Inflammatory macrophage (primary cell): ENCODE data around the gene SPATA20.

ENCODE experiments used
- DNase-seq, 2 donors: peaks; one replicate each; pipeline ENCODE4 v3.0.0-alpha.2; 2020 to 2022

Gene SPATA20

DNA sequence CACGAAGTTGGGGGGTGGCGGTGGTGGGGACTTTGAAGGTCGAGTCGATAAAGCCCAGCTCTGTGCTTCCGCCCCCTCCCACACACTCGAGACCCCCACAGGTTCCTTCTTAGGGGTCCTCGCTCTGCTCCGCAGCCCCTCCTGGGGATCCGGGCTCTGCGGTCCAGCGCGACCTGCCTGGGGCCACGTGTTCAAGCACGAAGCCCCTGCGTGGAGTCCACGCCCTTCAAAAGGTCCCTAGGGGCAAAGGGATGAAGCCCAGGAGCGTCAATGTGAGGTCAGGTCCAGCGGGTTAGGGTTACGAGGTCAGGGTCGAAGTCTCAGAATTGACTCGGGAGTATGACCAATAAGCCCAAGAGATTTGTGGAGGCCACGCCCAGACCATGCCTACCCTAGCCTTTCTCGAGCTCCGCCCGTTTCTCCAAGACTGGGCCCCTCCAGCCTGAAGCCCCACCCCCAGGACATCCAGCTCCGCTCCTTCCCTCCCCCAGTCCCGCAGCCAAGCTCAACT, 12.8 kb downstream of the SPATA20 start:
- DNase-seq: peak; percentile 57

DNA sequence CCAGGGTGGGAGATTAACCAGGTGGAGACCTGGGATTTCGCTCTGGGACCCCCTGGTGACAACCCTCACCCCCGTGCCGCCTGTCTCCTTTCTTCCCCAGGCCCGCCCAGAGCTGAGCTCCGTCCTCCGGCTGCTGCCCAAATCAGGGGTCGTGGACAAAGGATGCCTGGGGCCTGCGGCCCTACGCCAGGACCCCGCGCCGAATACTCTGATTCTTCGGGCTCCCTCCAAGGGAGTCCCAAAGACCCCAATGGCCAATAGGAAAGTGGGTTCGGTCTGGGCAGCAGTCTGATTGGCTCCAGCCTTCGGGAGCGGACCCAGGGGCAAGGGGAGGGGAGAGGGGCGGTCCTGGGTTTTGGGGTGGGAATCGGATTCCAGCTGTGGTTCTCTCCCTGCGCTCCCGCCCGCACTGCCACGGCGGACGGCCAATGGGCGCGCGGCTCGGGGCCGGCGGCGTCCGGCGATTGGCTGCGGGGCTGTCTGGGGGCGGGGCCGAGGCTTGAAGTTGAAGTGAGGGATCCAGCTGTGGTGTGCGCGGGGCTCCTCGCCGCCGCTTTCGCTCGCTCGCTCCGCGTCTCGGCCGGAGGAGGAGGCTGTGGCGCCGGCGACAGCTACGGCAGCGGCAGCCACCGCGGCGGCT, 13.3 kb downstream of the SPATA20 start, which contains the start of gene CACNA1G:
TSS of gene CACNA1G (plus strand) at position 531 of the 640 bp plus-strand sequence. CDS start 745 bp downstream, outside the sequence.
- DNase-seq: peak; percentile 82

DNA sequence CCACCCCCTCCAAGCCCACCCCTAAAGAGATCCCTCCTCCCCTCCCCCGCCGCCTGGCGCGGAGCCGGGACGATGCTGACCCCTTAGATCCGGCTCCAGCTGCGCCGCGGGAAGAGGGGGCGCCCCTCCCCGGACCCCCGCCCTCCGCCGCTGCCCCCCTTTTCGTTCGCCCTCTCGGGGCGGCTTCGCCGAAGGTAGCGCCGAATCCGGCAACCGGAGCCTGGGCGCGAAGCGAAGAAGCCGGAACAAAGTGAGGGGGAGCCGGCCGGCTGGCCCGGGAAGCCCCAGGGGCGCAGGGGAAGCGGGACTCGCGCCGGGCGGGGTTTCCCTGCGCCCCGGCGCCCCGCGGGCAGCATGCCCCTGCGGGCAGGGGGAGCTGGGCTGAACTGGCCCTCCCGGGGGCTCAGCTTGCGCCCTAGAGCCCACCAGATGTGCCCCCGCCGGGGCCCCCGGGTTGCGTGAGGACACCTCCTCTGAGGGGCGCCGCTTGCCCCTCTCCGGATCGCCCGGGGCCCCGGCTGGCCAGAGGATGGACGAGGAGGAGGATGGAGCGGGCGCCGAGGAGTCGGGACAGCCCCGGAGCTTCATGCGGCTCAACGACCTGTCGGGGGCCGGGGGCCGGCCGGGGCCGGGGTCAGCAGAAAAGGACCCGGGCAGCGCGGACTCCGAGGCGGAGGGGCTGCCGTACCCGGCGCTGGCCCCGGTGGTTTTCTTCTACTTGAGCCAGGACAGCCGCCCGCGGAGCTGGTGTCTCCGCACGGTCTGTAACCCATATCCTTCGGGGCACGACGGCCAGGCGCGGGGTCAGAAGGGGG, 14.2 kb downstream of the SPATA20 start:
- DNase-seq: no peak

DNA sequence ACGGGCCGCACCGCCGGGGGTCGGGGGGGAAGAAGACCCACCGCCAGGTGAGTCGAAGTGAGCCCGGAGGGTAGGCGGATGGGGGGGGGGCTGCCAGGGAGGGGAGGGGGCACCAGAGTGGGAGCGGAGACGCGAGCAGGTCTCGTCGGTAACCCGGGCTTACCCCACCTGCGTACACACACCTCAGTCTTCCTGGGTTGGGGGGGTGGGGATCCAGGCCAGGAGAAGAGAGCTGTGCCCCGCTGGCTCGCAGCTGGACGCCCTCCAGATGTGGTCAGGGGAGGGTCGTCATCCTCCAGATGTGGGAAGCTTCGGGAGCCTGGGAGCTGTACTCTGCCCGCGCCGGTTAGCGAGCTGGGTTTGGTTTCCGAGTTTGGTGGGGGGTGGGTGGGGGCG, 14.8 kb downstream of the SPATA20 start:
- DNase-seq: no peak

DNA sequence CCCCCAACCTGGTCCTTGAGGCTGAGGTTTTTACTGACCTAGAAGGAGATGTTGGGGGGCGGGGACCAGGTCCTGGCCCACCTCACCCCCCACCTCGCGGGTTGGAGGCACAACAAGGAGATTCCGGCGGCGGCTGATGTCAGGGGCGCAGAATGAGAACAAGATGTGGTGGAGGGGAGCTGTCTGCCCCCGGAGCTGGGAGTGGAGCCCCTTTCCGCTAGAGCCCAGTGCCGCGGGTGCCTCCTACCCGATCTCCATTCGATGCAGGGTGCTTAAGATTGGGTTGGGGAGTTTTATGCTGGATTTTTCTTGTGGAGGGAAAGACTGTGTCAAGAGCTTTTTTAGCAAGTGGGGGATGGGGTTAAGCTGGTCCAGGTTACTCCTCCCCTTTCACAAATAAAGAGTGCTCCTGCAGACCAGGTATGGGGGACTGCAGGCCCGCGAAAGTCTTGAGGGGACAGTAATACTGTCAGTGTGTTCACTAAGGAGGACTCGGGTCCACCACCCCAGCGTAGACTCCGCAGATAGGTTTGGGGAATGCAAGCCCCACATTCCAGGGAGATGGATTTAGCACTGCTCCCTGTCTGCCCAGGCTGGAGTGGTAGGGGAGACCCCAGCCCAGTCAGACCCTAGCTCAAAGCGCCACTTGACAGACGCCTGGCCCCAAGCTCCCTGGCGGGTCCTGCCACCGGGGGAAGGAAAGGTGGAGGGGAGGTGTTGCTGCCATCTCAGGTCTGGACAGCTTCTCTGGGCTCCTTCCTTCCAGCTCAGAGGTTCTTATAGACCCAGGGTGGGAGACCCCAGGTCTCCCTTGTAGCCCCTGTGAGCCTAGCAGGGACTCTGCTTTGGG, 15.5 kb downstream of the SPATA20 start:
- DNase-seq: no peak

DNA sequence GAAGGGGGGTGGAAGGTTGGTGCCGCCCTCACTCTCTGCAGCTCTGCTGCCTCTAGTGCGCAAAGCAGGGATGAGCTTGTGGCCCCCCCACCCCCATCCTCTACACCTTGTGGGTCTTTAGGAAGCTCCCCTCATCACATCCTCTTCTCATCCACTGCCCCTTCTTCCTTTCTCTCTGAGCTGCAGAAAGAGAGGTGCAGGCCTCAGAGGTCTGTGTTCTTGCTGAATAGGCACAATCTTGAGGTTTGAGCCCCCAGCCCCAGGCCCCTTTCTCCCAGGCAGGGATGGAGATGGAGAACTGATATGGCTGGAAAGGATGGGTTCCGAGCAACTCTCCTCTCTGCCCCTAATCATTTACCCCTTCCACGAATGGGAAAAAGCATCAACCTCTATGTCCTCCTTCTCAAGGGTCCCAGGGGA, 16.1 kb downstream of the SPATA20 start:
- no peak for DNase-seq

DNA sequence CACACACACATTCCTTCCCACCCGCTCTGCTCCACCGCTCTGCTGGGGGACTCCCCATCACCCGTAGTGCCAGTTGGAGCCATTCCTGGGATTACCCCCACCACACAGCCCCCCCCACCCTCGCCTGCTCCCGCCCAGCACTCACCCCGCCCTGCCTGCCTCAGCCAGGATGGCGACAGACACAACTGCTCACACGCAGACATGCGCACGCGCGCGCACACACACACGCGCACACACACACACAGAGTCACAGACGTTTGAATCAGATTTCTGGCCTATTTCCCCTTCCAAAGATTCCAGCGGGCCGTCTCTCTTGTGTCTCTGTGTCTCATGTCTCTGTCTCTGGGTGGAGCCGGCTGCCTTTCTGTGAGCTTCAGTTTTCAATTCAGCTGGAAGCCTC, 17.9 kb downstream of the SPATA20 start:
- DNase-seq: peak; percentile 48 to 58

DNA sequence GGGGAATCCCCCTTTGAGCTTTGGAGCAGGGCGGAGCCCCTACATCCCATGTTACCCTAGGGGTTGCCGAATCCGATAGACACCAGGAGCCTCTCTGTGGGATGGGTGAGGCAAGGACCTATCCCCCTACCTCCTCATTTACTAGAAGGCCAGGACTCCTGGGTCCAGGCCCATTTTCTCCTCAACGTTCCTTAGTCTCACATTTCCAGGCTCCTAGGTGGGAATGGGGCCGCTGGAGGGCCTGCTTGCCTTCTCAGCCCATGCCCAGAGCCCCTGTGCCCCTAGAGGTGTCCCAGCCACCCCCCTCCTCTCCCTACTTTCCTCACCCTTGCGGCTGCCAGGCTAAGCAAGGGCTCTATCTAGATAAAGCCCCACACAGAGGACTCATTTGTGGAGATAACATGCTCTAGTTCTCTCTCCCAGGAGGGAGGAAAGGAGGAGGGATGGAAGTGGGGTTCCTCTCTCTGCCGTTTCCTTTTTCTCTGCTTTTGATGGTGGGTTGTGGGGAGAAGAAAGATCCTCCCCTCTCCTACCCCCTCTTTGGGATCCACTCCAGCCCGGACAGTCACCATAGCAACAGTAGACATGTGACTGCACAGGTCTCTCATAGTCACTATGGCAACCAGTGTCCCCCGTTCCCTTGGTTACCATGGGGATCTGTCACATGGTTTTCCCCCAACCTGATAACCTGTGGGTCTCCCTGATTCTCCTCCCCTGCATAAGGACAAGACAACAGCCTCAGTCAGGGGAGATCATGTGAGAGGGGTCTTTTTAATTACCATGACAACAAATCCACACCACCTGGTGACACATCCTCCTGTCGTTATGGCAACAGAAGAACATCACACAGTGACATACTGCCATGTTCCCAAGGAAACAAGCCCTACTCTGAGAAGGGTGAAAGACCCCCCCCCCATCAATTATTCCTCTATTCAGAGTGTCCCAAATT, 18.7 kb downstream of the SPATA20 start:
- DNase-seq: no peak

DNA sequence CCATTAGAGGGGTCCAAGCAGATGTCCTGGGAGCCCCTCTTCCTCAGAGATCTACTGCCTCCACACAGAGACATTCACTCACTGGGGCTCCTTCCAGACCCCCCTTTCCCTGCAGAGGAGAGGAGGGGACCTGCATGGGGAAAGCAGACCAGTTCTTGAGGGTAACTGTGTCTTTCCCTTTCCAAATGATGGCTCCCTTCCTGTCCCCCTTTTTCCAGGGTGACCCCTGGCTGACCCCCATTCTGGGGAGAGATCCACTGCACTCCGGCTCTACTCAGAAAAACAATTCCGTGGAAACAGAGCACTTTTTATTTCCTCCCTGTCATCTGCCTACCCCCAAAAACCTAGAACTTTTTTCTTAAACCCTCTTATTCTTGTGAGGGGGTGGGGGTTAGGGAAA, 19.9 kb downstream of the SPATA20 start:
- DNase-seq: no peak

DNA sequence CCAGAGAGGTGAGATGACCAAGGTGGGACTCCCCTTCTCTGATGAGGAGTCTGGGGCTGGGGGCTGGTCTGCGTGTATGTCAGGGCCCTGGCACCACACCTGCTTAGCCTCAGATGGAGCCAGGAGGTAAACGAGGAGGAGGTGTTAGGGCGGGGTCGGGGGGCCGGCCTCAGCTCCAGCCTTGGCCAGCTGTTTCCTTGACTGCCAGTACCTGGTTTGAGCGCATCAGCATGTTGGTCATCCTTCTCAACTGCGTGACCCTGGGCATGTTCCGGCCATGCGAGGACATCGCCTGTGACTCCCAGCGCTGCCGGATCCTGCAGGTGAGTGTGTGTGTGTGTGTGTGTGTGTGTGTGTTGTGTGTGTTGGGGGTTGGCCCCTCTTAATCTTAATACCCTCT, 21.7 kb downstream of the SPATA20 start:
- DNase-seq: no peak

DNA sequence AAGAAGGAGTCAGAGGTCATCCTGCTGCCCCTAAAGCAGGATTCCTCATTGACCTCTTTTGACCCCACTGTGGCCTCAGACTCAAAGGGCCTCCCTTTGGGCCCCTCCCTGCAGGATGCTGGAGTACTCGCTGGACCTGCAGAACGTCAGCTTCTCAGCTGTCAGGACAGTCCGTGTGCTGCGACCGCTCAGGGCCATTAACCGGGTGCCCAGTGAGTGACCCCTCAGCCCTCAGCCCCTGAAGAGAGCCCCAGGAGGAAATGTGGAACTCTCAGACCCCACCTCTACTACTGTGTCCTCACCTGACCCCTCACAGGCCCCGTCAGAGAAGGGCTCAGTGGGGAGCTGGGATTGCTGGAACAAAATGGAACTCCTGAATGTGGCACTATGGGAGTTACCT, 22.6 kb downstream of the SPATA20 start:
- no peak for DNase-seq

DNA sequence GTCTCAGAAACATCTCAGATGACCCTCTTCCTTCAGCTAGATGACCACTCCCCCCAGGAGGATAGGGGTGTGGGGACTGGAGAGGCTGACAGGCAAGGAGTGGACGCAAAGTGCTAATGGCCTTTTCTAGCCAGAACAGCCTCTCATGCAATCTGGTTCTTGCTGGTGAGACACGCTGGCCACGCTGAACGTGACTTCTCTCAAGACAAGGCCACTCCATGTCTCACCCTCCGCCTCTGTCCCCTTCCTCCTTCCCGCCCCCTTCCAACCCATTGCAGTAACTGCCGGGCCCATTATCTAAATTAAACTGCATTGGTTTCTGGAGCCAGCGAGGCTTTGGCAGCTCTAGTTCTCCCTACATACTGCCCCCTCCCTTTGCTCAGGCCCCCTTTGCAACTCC, 23.1 kb downstream of the SPATA20 start:
- no peak for DNase-seq

DNA sequence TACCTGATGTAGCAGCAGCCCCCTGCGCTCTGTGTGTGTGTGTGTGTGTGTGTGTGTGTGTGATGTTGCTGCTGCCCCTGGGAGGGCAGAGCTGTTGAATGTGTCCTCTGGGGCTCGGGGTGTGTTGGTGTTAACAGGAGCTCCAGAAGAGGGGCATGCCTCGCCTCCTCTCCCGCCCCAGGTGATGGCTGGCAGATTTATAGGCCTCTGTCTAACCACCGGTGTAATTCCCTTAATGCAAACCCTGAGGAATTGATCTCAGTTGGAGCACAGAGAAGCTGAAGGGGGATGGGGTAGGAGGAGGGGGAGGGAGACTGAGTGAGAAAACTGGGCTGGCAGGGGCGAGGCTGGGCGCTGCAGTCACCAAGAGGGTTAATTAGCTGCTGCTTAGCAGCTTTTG, 23.6 kb downstream of the SPATA20 start:
- no peak for DNase-seq

DNA sequence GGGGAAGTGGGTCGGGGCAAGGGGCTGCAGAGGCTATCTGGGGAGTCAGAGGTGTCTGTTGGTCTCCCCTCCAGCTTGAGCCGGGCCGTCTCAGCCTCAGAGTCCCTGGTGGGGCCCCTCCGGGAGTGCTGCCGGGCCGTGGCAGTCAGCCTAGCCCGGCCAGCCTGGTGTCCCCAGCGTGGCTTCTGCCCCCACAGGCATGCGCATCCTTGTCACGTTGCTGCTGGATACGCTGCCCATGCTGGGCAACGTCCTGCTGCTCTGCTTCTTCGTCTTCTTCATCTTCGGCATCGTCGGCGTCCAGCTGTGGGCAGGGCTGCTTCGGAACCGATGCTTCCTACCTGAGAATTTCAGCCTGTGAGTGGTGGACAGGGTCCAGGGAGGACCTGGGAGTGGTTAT, 24.7 kb downstream of the SPATA20 start:
- no peak for DNase-seq

DNA sequence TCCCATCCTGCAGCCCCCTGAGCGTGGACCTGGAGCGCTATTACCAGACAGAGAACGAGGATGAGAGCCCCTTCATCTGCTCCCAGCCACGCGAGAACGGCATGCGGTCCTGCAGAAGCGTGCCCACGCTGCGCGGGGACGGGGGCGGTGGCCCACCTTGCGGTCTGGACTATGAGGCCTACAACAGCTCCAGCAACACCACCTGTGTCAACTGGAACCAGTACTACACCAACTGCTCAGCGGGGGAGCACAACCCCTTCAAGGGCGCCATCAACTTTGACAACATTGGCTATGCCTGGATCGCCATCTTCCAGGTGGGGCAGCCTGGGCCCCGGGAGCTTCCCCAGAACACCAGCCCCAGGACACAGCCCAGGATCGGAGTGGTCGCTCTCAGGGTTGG, 25.6 kb downstream of the SPATA20 start:
- DNase-seq: no peak

DNA sequence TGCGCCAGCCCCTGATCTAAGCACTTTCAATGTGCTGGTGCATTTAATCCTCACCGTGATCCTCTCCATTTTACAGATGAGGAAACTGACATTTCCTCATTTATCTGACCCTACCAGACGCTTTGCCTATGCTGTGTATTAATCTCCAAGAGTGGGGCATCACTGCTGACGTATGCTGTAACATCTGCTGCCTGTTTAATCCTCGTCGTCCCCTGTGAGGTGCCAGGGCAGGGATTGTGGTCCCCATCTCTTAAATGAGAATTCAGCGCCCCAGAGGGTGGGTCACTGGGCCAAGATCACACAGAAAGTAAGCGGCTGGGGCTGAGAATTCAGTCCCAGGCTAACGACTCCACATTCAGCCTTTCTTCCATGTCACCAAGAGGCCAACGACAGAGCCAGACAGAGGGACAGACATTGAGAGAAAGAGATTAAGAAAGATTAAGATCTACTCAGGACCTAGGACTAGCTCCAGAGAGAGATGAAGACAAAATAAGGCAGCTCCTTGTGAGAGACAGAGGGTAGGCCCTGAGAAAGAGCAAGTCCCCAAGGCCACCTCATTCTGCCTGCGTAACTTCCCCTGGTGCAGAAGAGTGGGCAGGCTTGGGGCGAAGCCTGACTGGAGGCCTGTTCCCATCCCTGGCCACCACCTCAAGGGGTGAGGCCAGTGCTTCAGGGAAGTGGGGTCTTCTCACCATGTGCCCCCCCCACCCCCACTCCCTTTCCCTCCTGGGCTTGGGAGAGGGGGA, 27.1 kb downstream of the SPATA20 start:
- DNase-seq: peak; percentile 32 to 55

DNA sequence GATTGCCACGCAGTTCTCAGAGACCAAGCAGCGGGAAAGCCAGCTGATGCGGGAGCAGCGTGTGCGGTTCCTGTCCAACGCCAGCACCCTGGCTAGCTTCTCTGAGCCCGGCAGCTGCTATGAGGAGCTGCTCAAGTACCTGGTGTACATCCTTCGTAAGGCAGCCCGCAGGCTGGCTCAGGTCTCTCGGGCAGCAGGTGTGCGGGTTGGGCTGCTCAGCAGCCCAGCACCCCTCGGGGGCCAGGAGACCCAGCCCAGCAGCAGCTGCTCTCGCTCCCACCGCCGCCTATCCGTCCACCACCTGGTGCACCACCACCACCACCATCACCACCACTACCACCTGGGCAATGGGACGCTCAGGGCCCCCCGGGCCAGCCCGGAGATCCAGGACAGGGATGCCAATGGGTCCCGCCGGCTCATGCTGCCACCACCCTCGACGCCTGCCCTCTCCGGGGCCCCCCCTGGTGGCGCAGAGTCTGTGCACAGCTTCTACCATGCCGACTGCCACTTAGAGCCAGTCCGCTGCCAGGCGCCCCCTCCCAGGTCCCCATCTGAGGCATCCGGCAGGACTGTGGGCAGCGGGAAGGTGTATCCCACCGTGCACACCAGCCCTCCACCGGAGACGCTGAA, 28.7 kb downstream of the SPATA20 start:
- no peak for DNase-seq

DNA sequence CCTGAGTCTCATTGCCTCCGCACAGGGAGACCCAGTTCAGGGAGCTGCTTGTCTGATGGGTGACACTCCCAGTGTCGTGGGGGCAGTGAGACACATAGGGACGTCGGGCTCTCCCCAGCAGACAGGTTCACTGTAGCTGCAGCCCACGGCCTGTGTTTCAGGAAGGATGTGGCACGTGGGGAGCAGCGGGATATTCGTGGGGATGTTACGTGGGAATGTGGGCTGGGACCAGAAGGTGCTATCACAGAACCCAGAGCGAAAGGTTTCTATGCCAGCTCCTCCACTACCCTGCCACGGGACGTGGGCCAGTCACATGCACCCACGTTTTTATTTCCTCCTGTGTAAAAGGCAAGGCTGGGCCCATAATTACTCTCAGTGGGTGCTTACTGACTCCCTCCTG, 29.9 kb downstream of the SPATA20 start:
- DNase-seq: no peak

DNA sequence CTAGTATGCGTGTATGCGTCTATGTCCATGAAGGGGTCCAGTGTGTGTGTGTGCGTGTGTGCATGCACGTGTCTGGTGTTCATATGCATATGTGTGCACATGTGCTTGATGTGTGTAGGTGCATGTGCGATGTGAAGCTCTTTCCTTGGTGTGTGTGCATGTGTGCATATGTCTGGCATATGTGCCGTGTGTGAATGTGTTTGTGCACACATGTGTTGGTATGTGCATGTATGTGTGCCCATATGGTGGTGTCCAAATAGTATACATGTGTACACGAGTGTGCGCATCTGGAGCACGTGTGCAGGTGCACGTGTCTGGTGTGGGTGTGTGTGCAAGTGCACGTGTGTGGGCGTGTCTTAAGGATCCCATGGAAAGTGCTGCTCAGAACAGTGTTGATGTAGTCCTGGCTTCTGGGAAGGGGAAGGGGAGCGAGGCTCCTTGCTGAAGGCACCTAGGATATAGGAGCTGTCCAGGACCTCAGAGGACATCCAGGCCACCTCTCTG, 30.5 kb downstream of the SPATA20 start:
- DNase-seq: no peak

DNA sequence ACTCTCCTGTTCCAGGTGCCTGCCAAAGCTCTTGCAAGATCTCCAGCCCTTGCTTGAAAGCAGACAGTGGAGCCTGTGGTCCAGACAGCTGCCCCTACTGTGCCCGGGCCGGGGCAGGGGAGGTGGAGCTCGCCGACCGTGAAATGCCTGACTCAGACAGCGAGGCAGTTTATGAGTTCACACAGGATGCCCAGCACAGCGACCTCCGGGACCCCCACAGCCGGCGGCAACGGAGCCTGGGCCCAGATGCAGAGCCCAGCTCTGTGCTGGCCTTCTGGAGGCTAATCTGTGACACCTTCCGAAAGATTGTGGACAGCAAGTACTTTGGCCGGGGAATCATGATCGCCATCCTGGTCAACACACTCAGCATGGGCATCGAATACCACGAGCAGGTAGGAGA, 31.2 kb downstream of the SPATA20 start:
- DNase-seq: no peak
